HG02885 (cell line): ENCODE results near the gene SUGP1.

Experiments
- ATAC-seq: cut with Tn5 transposase; IDR thresholded peaks from one replicate; pipeline ENCODE4 v1.9.1; 2021; ENCODE audit warnings: mild to moderate bottlenecking; ENCODE audit not compliant: unreplicated experiment, poor library complexity

SUGP1 gene

GRCh38 chr19:19304186-19304965, 15.9 kb downstream of the SUGP1 start:
- ATAC-seq, result no peak

- no peak for ATAC-seq
Observed at GRCh38 chr19:19303411-19303810, 16.9 kb downstream of the SUGP1 start.

- no peak for ATAC-seq
Observed at GRCh38 chr19:19300613-19301012, 19.7 kb downstream of the SUGP1 start.

- ATAC-seq, result no peak
Observed at GRCh38 chr19:19297759-19298158, 22.6 kb downstream of the SUGP1 start.

- no peak for ATAC-seq
Observed at GRCh38 chr19:19296953-19297689, 23.2 kb downstream of the SUGP1 start.

GRCh38 chr19:19294914-19295313, 25.4 kb downstream of the SUGP1 start:
- ATAC-seq, result no peak

GRCh38 chr19:19292607-19293006, 27.7 kb downstream of the SUGP1 start:
- no peak for ATAC-seq

- ATAC-seq, result no peak
Observed at GRCh38 chr19:19285686-19286085, 34.6 kb downstream of the SUGP1 start.

- no peak for ATAC-seq
Observed at GRCh38 chr19:19280561-19280960, 39.7 kb downstream of the SUGP1 start.

GRCh38 chr19:19279853-19280252, 40.5 kb downstream of the SUGP1 start:
- no peak for ATAC-seq

- ATAC-seq, result no peak
Observed at GRCh38 chr19:19279062-19279612, 41.2 kb downstream of the SUGP1 start.

GRCh38 chr19:19278315-19278714, 42.0 kb downstream of the SUGP1 start:
- no peak for ATAC-seq

- ATAC-seq, result no peak
Observed at GRCh38 chr19:19276851-19277250, 43.5 kb downstream of the SUGP1 start.

- ATAC-seq, result no peak
Observed at GRCh38 chr19:19276386-19276785, 43.9 kb downstream of the SUGP1 start.

GRCh38 chr19:19274716-19275565, 45.4 kb downstream of the SUGP1 start:
- no peak for ATAC-seq

- no peak for ATAC-seq
Observed at GRCh38 chr19:19274146-19274545, 46.2 kb downstream of the SUGP1 start.

GRCh38 chr19:19271828-19272599, 48.3 kb downstream of the SUGP1 start:
- ATAC-seq, result no peak

GRCh38 chr19:19270749-19271571, 49.3 kb downstream of the SUGP1 start:
- ATAC-seq, result no peak
